Measurements from ENCODE around the gene MPHOSPH9. TPM values are rescaled to one million over a fixed set of nuclear protein-coding genes. Genes with fewer than 3 reads are reported as not detected.

The MPHOSPH9 gene
- total RNA-seq, 1 donor: 42.7 TPM

DNA sequence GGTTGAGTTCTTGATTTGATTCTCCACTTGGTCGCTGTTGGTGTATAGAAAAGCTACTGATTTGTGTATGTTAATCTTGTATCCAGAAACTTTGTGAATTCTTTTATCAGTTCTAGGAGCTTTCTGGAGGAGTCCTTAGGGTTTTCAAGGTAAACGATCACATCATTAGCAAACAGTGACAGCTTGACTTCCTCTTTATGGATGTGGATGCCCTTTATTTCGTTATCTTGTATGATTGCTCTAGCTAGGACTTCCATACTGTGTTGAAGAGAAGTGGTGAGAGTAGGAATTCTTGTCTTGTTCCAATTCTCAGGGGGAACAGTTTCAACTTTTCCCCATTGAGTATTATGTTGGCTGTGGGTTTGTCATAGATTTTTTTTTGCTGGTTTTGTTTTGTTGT lies 12.7 kb upstream of the MPHOSPH9 start:
- Histone ChIP-seq H3K9me3 (ENCODE audit: low read depth, low read length) (no peaks in the 10 kb centered on the region), H3K4me2 (ENCODE audit: insufficient read depth, low read length) (no peak overlapping the region), H3K4me1 (ENCODE audit: insufficient read depth, low read length) (peaks cover 3% of the 10 kb centered on the region), H4K20me1 (ENCODE audit: insufficient read depth, low read length) (peaks cover 3% of the 10 kb centered on the region), H2AFZ (ENCODE audit: low read length) (no peak overlapping the region), H3K27me3 (ENCODE audit: insufficient read depth, low read length) (no peaks in the 10 kb centered on the region), H3K36me3 (ENCODE audit: insufficient read depth, low read length) (peaks cover 5% of the 10 kb centered on the region), H3K27ac (ENCODE audit: low read depth, low read length) (no peak overlapping the region), H3K4me3 (ENCODE audit: insufficient read depth, low read length) (no peak overlapping the region), H3K79me2 (ENCODE audit: insufficient read depth, low read length) (peaks cover 54% of the 10 kb centered on the region)
- no peak for DNase-seq (ENCODE audit: insufficient read length, low spot score, missing footprints)
- TF ChIP-seq, protein P1, sequence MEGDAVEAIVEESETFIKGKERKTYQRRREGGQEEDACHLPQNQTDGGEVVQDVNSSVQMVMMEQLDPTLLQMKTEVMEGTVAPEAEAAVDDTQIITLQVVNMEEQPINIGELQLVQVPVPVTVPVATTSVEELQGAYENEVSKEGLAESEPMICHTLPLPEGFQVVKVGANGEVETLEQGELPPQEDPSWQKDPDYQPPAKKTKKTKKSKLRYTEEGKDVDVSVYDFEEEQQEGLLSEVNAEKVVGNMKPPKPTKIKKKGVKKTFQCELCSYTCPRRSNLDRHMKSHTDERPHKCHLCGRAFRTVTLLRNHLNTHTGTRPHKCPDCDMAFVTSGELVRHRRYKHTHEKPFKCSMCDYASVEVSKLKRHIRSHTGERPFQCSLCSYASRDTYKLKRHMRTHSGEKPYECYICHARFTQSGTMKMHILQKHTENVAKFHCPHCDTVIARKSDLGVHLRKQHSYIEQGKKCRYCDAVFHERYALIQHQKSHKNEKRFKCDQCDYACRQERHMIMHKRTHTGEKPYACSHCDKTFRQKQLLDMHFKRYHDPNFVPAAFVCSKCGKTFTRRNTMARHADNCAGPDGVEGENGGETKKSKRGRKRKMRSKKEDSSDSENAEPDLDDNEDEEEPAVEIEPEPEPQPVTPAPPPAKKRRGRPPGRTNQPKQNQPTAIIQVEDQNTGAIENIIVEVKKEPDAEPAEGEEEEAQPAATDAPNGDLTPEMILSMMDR (IDR thresholded peaks at IDR 0.05; ENCODE audit: extremely low read depth, low read depth, low read length): no peak

DNA sequence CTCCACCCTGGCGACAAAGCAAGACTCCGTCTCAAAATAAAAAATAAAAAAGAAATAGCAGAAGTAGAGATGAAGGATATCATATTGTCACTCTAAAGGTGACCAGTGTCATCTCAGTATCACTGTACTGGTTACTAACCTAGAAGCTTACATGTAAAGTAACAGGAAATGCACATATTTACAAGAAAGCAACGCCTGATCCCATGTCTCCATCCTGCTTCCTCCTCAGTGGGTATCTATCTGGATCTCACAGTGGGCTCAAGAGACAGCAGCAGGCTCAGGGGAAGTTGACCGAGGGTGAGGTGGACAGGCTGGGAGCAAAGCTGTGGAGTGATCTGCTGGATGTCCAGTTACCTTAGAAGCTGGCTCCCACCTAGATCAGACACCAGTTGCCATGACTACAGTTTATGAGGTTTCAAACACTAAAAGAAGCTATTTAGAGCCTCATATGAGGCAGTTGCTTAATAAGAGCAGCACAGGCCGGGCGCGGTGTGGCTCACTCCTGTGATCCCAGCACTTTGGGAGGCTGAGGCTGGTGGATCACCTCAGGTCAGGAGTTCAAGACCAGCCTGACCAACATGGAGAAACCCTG lies 10.8 kb upstream of the MPHOSPH9 start:
- TF ChIP-seq, protein P1 (IDR thresholded peaks at IDR 0.05; ENCODE audit: extremely low read depth, low read depth, low read length): no peak
- Histone ChIP-seq H3K4me1 (ENCODE audit: insufficient read depth, low read length) (peaks cover 3% of the 10 kb centered on the region), H4K20me1 (ENCODE audit: insufficient read depth, low read length) (peaks cover 3% of the 10 kb centered on the region), H3K4me3 (ENCODE audit: insufficient read depth, low read length) (no peak overlapping the region), H3K4me2 (ENCODE audit: insufficient read depth, low read length) (no peak overlapping the region), H3K27ac (ENCODE audit: low read depth, low read length) (no peak overlapping the region), H3K79me2 (ENCODE audit: insufficient read depth, low read length) (peaks cover 49% of the 10 kb centered on the region), H2AFZ (ENCODE audit: low read length) (no peak overlapping the region), H3K27me3 (ENCODE audit: insufficient read depth, low read length) (no peaks in the 10 kb centered on the region), H3K9me3 (ENCODE audit: low read depth, low read length) (no peaks in the 10 kb centered on the region), H3K36me3 (ENCODE audit: insufficient read depth, low read length) (peaks cover 5% of the 10 kb centered on the region)
- DNase-seq (ENCODE audit: insufficient read length, low spot score, missing footprints): no peak

GRCh38 chr12:123242116-123242904 lies 9.4 kb upstream of the MPHOSPH9 start:
- Histone ChIP-seq H4K20me1 (ENCODE audit: insufficient read depth, low read length) (peaks cover 1% of the 10 kb centered on the region), H3K27me3 (ENCODE audit: insufficient read depth, low read length) (no peaks in the 10 kb centered on the region), H3K79me2 (ENCODE audit: insufficient read depth, low read length) (peaks cover 42% of the 10 kb centered on the region), H3K4me2 (ENCODE audit: insufficient read depth, low read length) (no peak overlapping the region), H3K4me3 (ENCODE audit: insufficient read depth, low read length) (no peak overlapping the region), H2AFZ (ENCODE audit: low read length) (no peak overlapping the region), H3K9me3 (ENCODE audit: low read depth, low read length) (no peaks in the 10 kb centered on the region), H3K27ac (ENCODE audit: low read depth, low read length) (peak overlapping the region; percentile 20), H3K4me1 (ENCODE audit: insufficient read depth, low read length) (peaks cover 3% of the 10 kb centered on the region), H3K36me3 (ENCODE audit: insufficient read depth, low read length) (peaks cover 5% of the 10 kb centered on the region)
- DNase-seq (ENCODE audit: insufficient read length, low spot score, missing footprints): peak; percentile 43
- TF ChIP-seq, protein P1 (IDR thresholded peaks at IDR 0.05; ENCODE audit: extremely low read depth, low read depth, low read length): no peak

GRCh38 chr12:123238961-123239360 lies 6.0 kb upstream of the MPHOSPH9 start:
- no peak overlapping the region for H2AFZ ChIP-seq (ENCODE audit: low read length)
- no peak overlapping the region for H3K27ac ChIP-seq (ENCODE audit: low read depth, low read length)
- H3K36me3 ChIP-seq (ENCODE audit: insufficient read depth, low read length): peaks cover 5% of the 10 kb centered on the region
- no peaks in the 10 kb centered on the region for H3K27me3 ChIP-seq (ENCODE audit: insufficient read depth, low read length)
- H3K9me3 ChIP-seq (ENCODE audit: low read depth, low read length): no peaks in the 10 kb centered on the region
- H3K79me2 ChIP-seq (ENCODE audit: insufficient read depth, low read length): peaks cover 48% of the 10 kb centered on the region
- H3K4me2 ChIP-seq (ENCODE audit: insufficient read depth, low read length): no peak overlapping the region
- no peaks in the 10 kb centered on the region for H4K20me1 ChIP-seq (ENCODE audit: insufficient read depth, low read length)
- H3K4me3 ChIP-seq (ENCODE audit: insufficient read depth, low read length): no peak overlapping the region
- no peak for DNase-seq (ENCODE audit: insufficient read length, low spot score, missing footprints)
- peaks cover 12% of the 10 kb centered on the region for H3K4me1 ChIP-seq (ENCODE audit: insufficient read depth, low read length)
- TF ChIP-seq, protein P1 (IDR thresholded peaks at IDR 0.05; ENCODE audit: extremely low read depth, low read depth, low read length): no peak
